SK-N-SH (cell line): Measurements from ENCODE around the gene MPST. TPM values are rescaled to one million over a fixed set of nuclear protein-coding genes. Genes with fewer than 3 reads are reported as not detected.

Source experiments
- CTCF ChIA-PET: fragments of 300-600, 350-600 bp; formaldehyde crosslinking; extraction: SDS; loops from one replicate; lab custom pipeline; 2021; lab: Yijun Ruan, JAX
- POLR2A ChIA-PET: fragments of 350-600 bp; sonication (Branson Sonifier 250); formaldehyde crosslinking; extraction: SDS; loops from one replicate; lab custom pipeline; 2020; ENCODE audit warnings: antibody characterized with exemption, inconsistent platforms; lab: Yijun Ruan, JAX
- DNase-seq: peaks from one replicate; pipeline ENCODE4 v3.0.0; 2012
- H2AFZ ChIP-seq: fragments of 200-600 bp; sonication (generic); 2 replicates; pipeline ENCODE4 v1.8.1; 2016; ENCODE audit warnings: antibody characterized with exemption, mild to moderate bottlenecking, low read depth
- H3F3A ChIP-seq: fragments of 200-600 bp; sonication (generic); replicated peaks from 2 replicates; pipeline ENCODE3; 2016; ENCODE audit warnings: antibody characterized with exemption, mild to moderate bottlenecking; ENCODE audit not compliant: insufficient read depth
- H3K27ac ChIP-seq, 2 experiments: fragments of 200-500 bp in 1 of 2; fragments of 200-600 bp in 1 of 2; sonication (Bioruptor generic) in 1 of 2; sonication (generic), shearing (Covaris generic) in 1 of 2; 2 replicates each; pipeline versions ENCODE4 v1.5.1 to v1.6.1; 2014 to 2016; ENCODE audit warnings: low read depth in 2 of 2, inconsistent platforms in 1 of 2, low read length in 1 of 2, mild to moderate bottlenecking in 1 of 2, mixed read lengths in 1 of 2
- H3K27me3 ChIP-seq: fragments of 200-600 bp; sonication (generic), shearing (Covaris generic); 2 replicates; pipeline ENCODE4 v1.6.1; 2016; ENCODE audit warnings: mixed run types; ENCODE audit not compliant: insufficient read depth
- H3K36me3 ChIP-seq, 2 experiments: fragments of 200-500 bp in 1 of 2; fragments of 200-600 bp in 1 of 2; sonication (Bioruptor generic) in 1 of 2; sonication (generic) in 1 of 2; replicated peaks in 1 of 2; 2 replicates each; pipeline versions ENCODE3 to v1.5.1; 2014 to 2016; ENCODE audit warnings: low read length in 1 of 2, mild to moderate bottlenecking in 1 of 2; ENCODE audit not compliant: insufficient read depth in 2 of 2, control insufficient read depth in 1 of 2
- H3K4me1 ChIP-seq, 2 experiments: fragments of 200-500 bp in 1 of 2; fragments of 200-600 bp in 1 of 2; sonication (Bioruptor generic) in 1 of 2; sonication (generic), shearing (Covaris generic) in 1 of 2; 2 replicates each; pipeline versions ENCODE4 v1.5.1 to v1.6.1; 2014 to 2016; ENCODE audit warnings: low read depth in 1 of 2, low read length in 1 of 2, mixed run types in 1 of 2; ENCODE audit not compliant: insufficient read depth in 2 of 2, control insufficient read depth in 1 of 2
- H3K4me2 ChIP-seq: fragments of 200-600 bp; sonication (generic), shearing (Covaris generic); 2 replicates; pipeline ENCODE4 v1.6.1; 2017; ENCODE audit warnings: mixed run types
- H3K4me3 ChIP-seq, 2 experiments: fragments of 200-500 bp in 1 of 2; fragments of 200-600 bp in 1 of 2; sonication (Bioruptor generic) in 1 of 2; sonication (generic), shearing (Covaris generic) in 1 of 2; 2 replicates each; pipeline versions ENCODE4 v1.5.1 to v1.8.1; 2014 to 2016; ENCODE audit warnings: low read depth in 2 of 2, inconsistent platforms in 1 of 2, low read length in 1 of 2, mild to moderate bottlenecking in 1 of 2, mixed read lengths in 1 of 2, moderate library complexity in 1 of 2
- H3K79me2 ChIP-seq: fragments of 200-600 bp; sonication (generic); 2 replicates; pipeline ENCODE4 v1.8.1; 2017; ENCODE audit warnings: mild to moderate bottlenecking; ENCODE audit not compliant: insufficient read depth
- H3K9ac ChIP-seq: fragments of 200-600 bp; sonication (generic); 2 replicates; pipeline ENCODE4 v1.6.1; 2017; ENCODE audit warnings: mixed run types
- H3K9me2 ChIP-seq: fragments of 200-600 bp; sonication (generic); 2 replicates; pipeline ENCODE4 v1.6.1; 2017; ENCODE audit warnings: mixed run types
- H3K9me3 ChIP-seq: fragments of 200-600 bp; sonication (generic); 2 replicates; pipeline ENCODE4 v1.6.1; 2017; ENCODE audit warnings: mixed run types, mild to moderate bottlenecking, moderate library complexity
- H4K20me1 ChIP-seq: fragments of 200-600 bp; sonication (generic); 2 replicates; pipeline ENCODE4 v1.6.1; 2017; ENCODE audit warnings: mild to moderate bottlenecking, mixed run types; ENCODE audit not compliant: insufficient read depth
- FOSL2 ChIP-seq: IDR thresholded peaks from 2 replicates; pipeline ENCODE4 v1.4.0; 2012; ENCODE audit warnings: low read depth, mild to moderate bottlenecking, moderate library complexity, borderline replicate concordance
- FOXM1 ChIP-seq: IDR thresholded peaks from 2 replicates; pipeline ENCODE4 v1.4.0; 2012; ENCODE audit warnings: low read depth, mild to moderate bottlenecking
- MXI1 ChIP-seq: IDR thresholded peaks from 2 replicates; pipeline ENCODE4 v1.6.1; 2012; ENCODE audit warnings: mild to moderate bottlenecking, low read depth, low read length, improper control_type of control experiment
- POLR2AphosphoS5 ChIP-seq: IDR thresholded peaks from 2 replicates; pipeline ENCODE4 v1.6.1; 2012; ENCODE audit warnings: low read depth, low read length
- SIN3A ChIP-seq: IDR thresholded peaks from 2 replicates; pipeline ENCODE4 v1.6.1; 2012; ENCODE audit warnings: low read depth, mild to moderate bottlenecking, low read length, moderate library complexity, borderline replicate concordance
- SMC3 ChIP-seq: IDR thresholded peaks from 2 replicates; pipeline ENCODE4 v1.6.1; 2012; ENCODE audit warnings: low read depth, low read length, improper control_type of control experiment
- TAF1 ChIP-seq: IDR thresholded peaks from 2 replicates; pipeline ENCODE4 v1.6.1; 2012; ENCODE audit warnings: low read depth, mild to moderate bottlenecking, low read length, moderate library complexity, borderline replicate concordance
- TCF12 ChIP-seq: IDR thresholded peaks from 2 replicates; pipeline ENCODE4 v1.4.0; 2012
- YY1 ChIP-seq: IDR thresholded peaks from 2 replicates; pipeline ENCODE4 v1.4.0; 2012; ENCODE audit warnings: low read depth, mild to moderate bottlenecking
- WGBS: methylation state at CpG from one replicate; pipeline ENCODE4 v1.1.6; 2017; ENCODE audit warnings: low lambda C conversion rate; 5-methylcytosine and 5-hydroxymethylcytosine counted together
- polyA plus RNA-seq, 3 experiments: library from polyadenylated mRNA; depleted of rRNA; stranded (reverse); fragments of >200 nt; gene quantifications; 2 replicates each; pipeline ENCODE4 v1.2.3, GENCODE V29; 2012
- TF ChIP-seq, protein P1 (sequence below): IDR thresholded peaks from 2 replicates; pipeline ENCODE4; 2012
- TF ChIP-seq, protein P2 (sequence below): IDR thresholded peaks from 2 replicates; pipeline ENCODE4 v1.6.1; 2012; ENCODE audit warnings: mild to moderate bottlenecking, low read depth, low read length, moderate library complexity
- TF ChIP-seq, protein P3 (sequence below): IDR thresholded peaks from 2 replicates; pipeline ENCODE4 v1.4.0; 2012; ENCODE audit warnings: low read depth, borderline replicate concordance
- TF ChIP-seq, protein P4 (sequence below): fragments of 150-350 bp; IDR thresholded peaks from 2 replicates; pipeline ENCODE4 v1.6.1; 2016; ENCODE audit warnings: mild to moderate bottlenecking, low read depth, low read length
- TF ChIP-seq, protein P5 (sequence below): fragments of 200-600 bp; sonication (generic); IDR thresholded peaks from 2 replicates; pipeline ENCODE4 v1.6.1; 2017; ENCODE audit warnings: antibody characterized with exemption, mild to moderate bottlenecking, moderate library complexity

Gene MPST
- 45.0 and 60.4 TPM in 2 replicates for polyA plus RNA-seq (2012; rRNA removed)
- polyA plus RNA-seq (2012; cell fraction: cytosol; rRNA removed): 29.7 and 48.7 TPM in 2 replicates
- polyA plus RNA-seq (2012; cell fraction: nucleus; rRNA removed): 58.1 and 89.1 TPM in 2 replicates

DNA sequence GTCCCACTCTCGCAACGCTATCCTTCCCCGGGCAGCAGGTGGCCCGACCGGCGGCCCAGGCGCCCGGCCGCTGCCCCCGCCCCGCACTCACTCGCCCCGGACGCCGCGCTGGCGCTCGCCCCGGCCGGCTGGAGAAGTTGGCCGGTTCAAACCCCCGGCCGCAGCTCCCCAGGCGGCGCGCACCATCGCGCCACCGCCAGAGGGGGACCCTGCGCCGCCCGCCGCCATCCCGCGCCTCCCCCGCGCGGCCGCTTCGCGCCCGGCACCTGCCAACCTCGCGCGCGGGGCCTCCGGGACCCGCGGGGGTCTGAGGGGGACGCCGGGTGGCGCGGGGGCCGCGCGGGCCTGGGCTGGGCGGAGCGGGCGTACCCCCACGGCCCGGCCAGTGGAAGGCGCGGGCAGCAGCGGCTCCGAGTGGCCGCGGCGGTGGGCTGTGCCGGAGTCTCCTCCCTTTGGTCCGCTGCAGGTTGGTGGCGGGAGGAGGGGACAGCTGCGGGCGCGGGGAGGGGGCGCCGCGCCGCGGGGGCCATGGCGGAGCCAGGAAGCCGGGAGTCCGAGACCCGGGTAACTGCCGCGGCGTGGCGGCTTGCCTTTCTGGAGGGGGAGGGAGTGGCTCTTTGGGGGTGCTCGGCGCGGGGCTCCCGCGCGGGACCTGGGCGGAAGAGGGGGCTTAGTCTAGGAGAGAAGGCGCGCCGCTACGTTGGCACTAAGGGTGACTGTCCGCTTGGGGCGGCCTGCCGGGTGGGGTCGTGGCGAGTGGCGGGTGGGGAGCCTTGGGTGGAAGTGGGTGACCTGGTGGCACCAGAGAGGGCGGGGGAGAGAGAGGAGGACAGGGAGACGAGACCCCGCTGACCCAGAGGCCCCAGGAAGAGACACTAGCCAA lies at the start of gene MPST, which contains the start of gene TST:
MPST (plus strand) TSS at position 434 of the 883 bp plus-strand sequence; CDS start at position 529, 95 bp downstream.
TST (minus strand) TSS at position 139 of the 883 bp plus-strand sequence. CDS start 715 bp downstream, outside the sequence.
- peak within 1 kb of the TSS; percentile 92 to 94 for H3K4me3 ChIP-seq
- H3K9me3 ChIP-seq: no peaks in the 10 kb centered on the region
- POLR2A ChIA-PET: interaction anchor here (0.7 to 1.8 kb wide), 3 partner anchors 9 to 225 kb away, joined by 3 to 5 read pairs (median 4); partner anchors contain the start of gene KCTD17

More for the DNA sequence above, at the start of gene MPST, which contains the start of gene TST:
- Histone ChIP-seq H3K36me3 (peaks cover 3 to 9% of the 10 kb centered on the region in 2 experiments), H3K27ac (peak within 1 kb of the TSS; percentile 42 to 89), H3K4me1 (peaks cover 12 to 28% of the 10 kb centered on the region in 2 experiments; a peak in 2 of 4 replicates), H2AFZ (peak within 1 kb of the TSS; percentile 96), H3K9me2 (no peaks in the 10 kb centered on the region), H3K79me2 (peaks cover 41% of the 10 kb centered on the region), H3K4me2 (peak within 1 kb of the TSS; percentile 94)
- CTCF ChIA-PET: interaction anchor here (0.7 to 2.3 kb wide), 12 partner anchors 9 to 262 kb away, joined by 3 to 17 read pairs (median 3); no protein-coding TSS in a partner anchor
- 2% methylated on average over 14 of the region's 107 CpGs for WGBS
- DNase-seq: peak; percentile 97
- TF ChIP-seq, protein P1, sequence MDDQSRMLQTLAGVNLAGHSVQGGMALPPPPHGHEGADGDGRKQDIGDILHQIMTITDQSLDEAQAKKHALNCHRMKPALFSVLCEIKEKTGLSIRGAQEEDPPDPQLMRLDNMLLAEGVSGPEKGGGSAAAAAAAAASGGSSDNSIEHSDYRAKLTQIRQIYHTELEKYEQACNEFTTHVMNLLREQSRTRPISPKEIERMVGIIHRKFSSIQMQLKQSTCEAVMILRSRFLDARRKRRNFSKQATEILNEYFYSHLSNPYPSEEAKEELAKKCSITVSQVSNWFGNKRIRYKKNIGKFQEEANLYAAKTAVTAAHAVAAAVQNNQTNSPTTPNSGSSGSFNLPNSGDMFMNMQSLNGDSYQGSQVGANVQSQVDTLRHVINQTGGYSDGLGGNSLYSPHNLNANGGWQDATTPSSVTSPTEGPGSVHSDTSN: no peak
- TF ChIP-seq, protein P2, sequence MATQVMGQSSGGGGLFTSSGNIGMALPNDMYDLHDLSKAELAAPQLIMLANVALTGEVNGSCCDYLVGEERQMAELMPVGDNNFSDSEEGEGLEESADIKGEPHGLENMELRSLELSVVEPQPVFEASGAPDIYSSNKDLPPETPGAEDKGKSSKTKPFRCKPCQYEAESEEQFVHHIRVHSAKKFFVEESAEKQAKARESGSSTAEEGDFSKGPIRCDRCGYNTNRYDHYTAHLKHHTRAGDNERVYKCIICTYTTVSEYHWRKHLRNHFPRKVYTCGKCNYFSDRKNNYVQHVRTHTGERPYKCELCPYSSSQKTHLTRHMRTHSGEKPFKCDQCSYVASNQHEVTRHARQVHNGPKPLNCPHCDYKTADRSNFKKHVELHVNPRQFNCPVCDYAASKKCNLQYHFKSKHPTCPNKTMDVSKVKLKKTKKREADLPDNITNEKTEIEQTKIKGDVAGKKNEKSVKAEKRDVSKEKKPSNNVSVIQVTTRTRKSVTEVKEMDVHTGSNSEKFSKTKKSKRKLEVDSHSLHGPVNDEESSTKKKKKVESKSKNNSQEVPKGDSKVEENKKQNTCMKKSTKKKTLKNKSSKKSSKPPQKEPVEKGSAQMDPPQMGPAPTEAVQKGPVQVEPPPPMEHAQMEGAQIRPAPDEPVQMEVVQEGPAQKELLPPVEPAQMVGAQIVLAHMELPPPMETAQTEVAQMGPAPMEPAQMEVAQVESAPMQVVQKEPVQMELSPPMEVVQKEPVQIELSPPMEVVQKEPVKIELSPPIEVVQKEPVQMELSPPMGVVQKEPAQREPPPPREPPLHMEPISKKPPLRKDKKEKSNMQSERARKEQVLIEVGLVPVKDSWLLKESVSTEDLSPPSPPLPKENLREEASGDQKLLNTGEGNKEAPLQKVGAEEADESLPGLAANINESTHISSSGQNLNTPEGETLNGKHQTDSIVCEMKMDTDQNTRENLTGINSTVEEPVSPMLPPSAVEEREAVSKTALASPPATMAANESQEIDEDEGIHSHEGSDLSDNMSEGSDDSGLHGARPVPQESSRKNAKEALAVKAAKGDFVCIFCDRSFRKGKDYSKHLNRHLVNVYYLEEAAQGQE: no peak
- peak; percentile 42; the same call in 1 of the 2 replicates for TF ChIP-seq SIN3A
- TF ChIP-seq, protein P3, sequence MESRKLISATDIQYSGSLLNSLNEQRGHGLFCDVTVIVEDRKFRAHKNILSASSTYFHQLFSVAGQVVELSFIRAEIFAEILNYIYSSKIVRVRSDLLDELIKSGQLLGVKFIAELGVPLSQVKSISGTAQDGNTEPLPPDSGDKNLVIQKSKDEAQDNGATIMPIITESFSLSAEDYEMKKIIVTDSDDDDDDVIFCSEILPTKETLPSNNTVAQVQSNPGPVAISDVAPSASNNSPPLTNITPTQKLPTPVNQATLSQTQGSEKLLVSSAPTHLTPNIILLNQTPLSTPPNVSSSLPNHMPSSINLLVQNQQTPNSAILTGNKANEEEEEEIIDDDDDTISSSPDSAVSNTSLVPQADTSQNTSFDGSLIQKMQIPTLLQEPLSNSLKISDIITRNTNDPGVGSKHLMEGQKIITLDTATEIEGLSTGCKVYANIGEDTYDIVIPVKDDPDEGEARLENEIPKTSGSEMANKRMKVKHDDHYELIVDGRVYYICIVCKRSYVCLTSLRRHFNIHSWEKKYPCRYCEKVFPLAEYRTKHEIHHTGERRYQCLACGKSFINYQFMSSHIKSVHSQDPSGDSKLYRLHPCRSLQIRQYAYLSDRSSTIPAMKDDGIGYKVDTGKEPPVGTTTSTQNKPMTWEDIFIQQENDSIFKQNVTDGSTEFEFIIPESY: no peak
- TF ChIP-seq, protein P4, sequence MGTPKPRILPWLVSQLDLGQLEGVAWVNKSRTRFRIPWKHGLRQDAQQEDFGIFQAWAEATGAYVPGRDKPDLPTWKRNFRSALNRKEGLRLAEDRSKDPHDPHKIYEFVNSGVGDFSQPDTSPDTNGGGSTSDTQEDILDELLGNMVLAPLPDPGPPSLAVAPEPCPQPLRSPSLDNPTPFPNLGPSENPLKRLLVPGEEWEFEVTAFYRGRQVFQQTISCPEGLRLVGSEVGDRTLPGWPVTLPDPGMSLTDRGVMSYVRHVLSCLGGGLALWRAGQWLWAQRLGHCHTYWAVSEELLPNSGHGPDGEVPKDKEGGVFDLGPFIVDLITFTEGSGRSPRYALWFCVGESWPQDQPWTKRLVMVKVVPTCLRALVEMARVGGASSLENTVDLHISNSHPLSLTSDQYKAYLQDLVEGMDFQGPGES: no peak
- no peak for TF ChIP-seq FOXM1
- peak; percentile 31; the same call in 1 of the 2 replicates for TF ChIP-seq POLR2AphosphoS5
- TF ChIP-seq, protein P5, sequence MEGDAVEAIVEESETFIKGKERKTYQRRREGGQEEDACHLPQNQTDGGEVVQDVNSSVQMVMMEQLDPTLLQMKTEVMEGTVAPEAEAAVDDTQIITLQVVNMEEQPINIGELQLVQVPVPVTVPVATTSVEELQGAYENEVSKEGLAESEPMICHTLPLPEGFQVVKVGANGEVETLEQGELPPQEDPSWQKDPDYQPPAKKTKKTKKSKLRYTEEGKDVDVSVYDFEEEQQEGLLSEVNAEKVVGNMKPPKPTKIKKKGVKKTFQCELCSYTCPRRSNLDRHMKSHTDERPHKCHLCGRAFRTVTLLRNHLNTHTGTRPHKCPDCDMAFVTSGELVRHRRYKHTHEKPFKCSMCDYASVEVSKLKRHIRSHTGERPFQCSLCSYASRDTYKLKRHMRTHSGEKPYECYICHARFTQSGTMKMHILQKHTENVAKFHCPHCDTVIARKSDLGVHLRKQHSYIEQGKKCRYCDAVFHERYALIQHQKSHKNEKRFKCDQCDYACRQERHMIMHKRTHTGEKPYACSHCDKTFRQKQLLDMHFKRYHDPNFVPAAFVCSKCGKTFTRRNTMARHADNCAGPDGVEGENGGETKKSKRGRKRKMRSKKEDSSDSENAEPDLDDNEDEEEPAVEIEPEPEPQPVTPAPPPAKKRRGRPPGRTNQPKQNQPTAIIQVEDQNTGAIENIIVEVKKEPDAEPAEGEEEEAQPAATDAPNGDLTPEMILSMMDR: 0 out of 2 replicates have a peak, but pooled peaks have one; percentile 18
- peak; percentile 77 for TF ChIP-seq TAF1
- no peak for TF ChIP-seq FOSL2
- peak; percentile 57; the same call in 1 of the 2 replicates for TF ChIP-seq YY1
- no peak for TF ChIP-seq TCF12
- no peak for TF ChIP-seq SMC3
- peak; percentile 7; the same call in 1 of the 2 replicates for TF ChIP-seq MXI1
- TF ChIP-seq, all 33 proteins: peak for 6
- H3K9ac ChIP-seq: peak within 1 kb of the TSS; percentile 71
- no peaks in the 10 kb centered on the region for H4K20me1 ChIP-seq
- H3F3A ChIP-seq: no peaks in the 10 kb centered on the region
- H3K27me3 ChIP-seq: no peaks in the 10 kb centered on the region
